GM19452 (cell line): ENCODE data around the gene EPS15.

Source experiments
- ATAC-seq: cut with Tn5 transposase; IDR thresholded peaks from one replicate; pipeline ENCODE4 v1.9.1; 2021; ENCODE audit not compliant: unreplicated experiment

EPS15 gene

DNA sequence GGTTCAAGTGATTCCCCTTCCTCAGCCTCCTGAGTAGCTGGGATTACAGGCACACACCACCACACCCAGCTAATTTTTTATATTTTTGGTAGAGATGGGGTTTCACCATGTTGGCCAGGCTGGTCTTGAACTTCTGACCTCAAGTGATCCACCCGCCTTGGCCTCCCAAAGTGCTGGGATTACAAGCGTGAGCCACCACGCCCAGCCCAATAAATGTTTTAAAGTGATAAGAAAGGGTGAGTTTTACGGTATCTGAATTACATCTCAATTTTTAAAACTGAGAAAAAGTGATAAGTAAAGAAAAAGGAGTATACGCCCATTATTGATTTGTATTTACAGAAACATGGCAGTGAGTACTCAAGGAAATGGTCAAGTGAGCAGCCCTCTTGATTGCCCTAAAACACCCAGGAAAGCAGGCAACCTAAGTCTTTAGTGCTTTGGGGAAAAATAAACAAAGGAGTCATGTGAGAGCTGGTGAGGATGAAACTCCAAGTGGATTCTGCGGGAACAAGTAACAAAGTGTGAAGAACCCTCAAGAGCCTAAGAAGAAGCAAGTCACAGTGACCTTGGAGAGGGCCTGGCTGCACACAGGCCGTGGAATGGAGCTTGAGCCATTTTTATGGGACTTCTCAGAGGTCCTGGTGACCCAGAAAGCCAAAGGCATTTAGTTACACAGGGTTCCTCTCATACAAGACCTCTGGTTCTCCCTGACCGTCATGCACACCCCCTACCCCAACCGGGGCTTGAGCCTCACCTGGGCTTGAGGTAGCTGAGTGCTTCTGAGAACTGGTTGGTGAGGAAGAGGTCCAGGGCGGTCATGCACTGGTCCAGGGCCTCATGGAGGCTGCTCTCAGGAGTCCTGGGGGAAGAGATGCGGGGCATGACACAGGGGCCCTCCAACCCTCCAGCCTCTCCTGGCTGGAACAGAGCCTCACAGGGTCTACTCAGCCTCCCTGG lies 197.8 kb downstream of the EPS15 start:
- ATAC-seq = no peak

DNA sequence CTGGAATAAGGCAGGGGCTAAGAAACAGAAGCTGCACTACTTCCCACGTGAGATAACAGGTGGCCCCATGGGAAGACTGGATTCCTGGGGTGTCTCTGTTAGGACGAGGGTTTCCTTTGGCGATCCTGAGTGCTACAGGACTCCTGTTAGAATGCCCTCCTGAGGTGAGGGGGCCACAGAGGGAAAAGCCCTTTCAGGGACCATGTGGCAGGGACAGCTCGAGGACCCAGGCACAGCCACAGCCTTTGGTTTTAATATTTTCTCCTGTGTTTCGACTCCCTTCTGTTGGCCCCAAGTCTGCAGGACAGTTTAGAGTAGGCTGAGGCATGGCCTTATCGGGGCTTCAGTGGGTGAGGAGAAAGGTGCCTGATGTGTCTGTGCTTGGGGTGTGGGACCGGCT lies 201.3 kb downstream of the EPS15 start:
- ATAC-seq = no peak

DNA sequence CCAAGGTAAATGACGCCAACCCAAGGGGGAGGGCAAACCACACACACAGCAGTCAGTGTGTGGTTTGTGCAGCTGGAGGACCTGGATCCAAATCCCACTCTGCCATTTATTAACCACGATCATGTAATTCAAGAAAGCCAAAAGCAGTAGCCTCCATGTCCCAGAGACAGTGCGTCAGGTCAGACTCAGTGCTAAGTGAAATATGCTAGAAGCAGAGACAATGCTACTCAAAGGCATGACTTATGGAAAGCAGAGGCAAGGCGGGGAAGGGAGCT lies 202.3 kb downstream of the EPS15 start:
- no peak for ATAC-seq

DNA sequence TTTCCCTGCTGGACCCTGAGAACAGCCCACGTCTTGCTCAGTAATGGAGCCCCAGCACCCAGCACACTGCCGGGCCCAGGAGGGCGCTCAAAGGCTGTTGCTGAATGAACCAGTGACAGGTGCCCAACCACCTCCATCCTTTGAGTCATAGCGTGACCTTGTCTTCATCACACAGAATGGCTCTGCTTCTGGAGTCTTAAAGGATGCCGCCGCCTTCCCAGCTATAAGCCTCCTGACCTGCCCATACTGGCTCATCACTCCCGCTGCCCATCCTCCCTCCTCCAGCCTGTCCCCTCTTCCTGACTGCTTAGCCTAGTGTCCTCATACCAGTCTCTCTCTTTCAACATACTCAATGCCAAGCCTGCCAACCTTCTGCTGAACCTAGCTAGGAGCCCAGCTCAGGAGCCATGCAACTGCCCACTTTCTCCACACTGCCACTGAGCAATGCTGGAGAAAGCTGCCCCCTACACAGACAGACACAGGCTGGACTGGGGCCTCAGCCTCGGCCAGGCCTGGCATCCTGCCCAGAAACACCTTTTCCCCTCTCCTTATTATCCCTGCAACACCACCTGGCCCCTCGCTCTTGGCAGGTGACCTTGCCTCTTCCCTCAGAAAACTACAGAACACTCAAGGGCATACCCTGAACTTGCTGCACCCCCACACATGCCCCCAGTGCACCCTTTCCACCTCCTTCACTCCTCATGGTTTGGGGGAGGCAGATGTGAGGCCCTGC lies 202.8 kb downstream of the EPS15 start:
- no peak for ATAC-seq

DNA sequence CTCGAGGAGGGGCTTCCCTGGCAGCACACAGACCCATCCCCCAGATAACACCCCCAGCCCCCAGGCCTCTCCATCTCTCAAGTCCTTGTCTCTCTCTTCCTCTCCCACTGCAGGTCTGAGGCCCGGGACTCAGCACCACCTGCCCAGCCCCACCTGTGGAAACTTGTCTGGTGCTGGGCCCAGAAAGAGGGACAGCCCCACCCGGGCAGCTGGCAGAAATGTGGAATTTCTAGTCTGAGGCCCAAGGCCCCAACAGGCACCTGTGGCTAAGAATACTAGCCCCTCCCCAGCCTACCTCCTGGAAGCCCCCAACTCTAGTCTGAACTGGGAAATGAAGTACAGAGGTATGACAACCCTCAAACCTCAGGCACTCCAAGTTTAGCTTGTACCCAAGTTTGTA lies 204.1 kb downstream of the EPS15 start:
- no peak for ATAC-seq

DNA sequence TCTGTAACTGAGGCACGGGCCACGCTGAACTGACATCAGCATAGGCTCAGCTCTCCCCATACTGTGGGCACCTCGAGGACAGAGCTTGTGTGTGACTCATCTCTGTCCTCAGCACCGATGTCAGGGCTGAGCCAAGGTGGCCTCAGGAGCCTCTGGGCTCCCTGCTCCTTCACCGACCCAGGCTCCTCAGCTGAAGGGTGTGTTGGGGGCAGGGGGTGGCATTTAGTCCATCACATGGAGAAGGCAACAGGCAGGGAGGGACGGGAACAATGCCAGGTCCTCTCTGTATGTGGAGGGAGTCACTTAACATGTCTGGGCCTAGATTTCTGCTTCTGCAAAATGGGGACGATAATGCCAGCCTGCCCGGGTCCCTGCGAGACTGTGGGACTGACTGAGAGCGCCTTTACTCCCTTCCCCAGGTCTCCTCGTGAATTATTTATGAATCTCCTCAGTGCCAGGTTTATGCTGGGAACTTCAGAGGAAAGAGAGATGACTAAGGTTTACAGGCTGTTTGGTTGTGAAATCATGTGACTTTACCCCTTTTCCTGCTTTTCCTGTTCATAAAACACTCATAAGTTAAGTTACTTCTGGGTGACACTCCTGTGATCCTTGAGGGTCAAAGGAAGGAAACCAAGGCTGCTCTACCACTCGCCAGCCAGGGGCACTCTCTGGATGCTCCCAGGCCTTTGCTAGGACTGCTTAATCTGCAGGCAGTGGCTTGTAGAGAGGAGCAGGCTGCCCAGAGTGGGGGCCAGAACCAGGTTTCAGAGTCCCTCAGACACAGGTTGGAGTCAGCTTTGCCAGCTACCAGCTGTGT lies 204.9 kb downstream of the EPS15 start:
- ATAC-seq = no peak

DNA sequence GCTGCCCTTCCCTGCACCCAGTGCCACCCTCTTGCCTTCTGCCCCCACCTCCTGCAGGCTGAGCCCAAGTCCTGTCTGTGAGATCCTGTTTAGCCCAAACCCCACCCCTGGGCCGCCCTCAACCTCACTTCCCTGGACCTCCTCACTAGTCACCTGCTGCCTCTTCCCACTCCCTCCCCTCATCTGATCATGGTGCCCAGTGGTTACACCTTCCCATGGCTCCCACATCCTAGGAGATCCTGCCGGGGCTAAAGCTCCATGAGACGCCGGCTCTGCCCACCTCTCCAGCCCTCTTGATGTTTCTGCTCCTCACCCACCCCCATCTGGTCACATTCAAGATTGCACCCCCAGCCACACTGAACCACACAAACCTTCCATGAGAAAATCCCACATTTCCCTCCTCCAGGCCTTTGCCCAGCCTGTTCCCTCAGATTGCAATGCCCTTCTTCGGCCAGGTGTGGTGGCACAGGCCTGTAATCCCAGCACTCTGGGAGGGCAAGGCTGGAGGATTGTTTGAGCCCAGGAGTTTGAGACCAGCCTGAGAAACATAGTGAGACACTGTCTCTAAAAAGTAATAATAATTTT lies 205.7 kb downstream of the EPS15 start:
- ATAC-seq = no peak

DNA sequence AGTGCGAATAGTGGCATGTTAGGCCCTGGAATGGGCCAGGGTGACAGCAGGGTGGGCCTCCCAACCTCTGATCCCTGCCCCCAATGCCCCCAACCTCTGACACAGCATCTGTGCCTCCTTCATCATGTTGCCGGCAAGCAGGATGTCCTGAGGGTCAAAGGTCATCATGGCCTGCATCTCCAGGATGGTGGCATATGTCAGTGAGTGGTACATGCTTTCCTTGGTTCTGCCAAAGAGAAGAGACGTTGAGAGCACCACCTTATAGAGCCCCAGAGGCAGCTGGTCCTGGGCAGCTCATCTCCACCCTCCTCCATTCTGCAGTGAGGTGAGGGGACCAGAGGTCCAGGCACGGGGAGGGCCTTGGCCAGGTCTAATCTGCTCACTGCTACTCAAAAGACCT lies 206.3 kb downstream of the EPS15 start:
- no peak for ATAC-seq

DNA sequence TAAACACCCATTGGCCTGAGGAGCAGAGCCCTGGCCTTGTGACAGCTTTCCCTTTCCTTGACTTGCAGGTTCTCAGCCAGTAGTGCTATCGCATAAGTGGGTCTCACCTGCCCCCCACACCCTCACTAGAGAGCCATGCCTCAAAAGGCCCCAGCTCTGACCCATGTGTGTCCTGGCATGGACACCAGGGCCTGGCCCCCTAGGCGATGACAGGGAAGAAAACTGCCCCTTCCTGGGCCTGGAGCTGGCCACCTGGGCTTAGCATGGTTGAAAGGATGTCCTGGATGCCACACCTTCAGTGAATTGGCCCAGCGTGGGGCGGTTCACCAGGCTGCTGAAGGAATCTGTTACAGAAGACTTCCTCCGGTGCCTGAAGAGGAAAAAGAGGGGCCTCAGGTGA lies 207.2 kb downstream of the EPS15 start:
- no peak for ATAC-seq

DNA sequence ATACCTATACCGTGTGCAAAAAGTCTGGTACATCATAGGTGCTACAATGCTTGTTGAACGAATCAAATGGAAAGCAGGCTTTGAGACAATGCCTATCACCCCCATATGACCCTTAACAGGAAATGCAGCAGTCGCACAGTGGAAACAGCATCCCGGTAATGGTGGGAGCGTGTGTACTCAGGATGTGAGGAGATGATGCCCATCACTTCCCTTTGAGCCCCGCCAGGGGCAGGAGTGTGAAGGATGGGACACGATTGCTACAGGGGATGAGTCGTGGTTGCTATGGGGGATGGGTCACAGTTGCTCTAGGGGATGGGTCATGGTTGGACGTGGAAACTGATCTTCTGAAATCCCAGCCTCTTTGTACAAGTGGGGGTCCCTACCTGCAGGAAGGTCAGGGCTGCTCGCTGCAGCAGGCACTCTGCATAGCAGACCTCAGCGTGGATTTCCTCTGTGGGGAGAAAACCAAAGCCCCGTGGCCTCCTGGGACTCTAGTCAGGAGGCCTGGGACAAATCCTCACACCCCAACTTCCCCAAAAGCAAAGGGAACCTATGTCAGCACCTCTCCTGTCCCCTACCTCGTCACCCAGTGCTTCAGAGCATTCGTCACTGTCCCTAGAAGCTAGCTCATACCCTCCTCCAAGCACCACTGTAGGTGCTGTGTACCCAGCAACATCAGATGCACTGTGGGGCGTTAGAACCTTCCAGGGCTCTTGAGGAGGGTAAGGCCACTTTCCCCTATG lies 208.0 kb downstream of the EPS15 start:
- no peak for ATAC-seq

DNA sequence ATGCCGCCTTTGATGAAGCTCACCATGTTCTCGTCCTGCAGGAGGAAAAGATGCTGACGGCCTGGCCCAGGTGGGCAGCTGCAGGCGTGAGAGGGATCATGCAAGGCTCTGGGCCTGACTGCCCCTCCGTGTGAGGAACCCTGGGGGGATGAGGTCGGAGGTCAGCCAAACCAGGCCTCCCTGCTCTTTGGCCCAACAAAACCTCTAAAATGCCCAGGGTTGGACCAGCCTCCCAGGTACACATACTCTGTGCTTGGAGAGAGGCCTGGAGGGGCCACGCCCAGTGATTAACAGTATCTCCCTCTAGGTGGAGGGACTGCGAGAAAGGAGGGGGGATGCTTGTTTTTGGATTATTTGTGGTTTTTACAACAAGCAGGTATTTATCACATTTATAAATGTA lies 209.8 kb downstream of the EPS15 start:
- no peak for ATAC-seq

DNA sequence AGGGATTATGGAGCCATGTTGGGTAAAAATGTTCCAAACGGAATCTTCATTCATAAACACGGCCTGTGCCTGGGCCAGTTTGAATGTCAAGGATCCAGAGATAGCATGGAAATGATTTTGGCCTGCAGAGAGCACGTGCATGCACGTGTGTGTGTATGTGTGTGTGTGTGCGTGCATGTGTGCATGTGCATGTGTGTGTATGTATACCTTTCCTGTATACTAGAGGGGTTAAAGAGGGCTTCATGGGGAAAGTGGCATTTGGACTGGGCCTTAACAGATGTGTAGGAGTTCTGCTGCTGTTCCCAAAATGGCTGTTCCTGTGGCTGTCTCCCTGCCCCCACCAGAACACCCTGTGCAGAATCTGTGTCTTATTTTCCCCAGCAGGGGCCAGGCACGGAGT lies 210.4 kb downstream of the EPS15 start:
- no peak for ATAC-seq

DNA sequence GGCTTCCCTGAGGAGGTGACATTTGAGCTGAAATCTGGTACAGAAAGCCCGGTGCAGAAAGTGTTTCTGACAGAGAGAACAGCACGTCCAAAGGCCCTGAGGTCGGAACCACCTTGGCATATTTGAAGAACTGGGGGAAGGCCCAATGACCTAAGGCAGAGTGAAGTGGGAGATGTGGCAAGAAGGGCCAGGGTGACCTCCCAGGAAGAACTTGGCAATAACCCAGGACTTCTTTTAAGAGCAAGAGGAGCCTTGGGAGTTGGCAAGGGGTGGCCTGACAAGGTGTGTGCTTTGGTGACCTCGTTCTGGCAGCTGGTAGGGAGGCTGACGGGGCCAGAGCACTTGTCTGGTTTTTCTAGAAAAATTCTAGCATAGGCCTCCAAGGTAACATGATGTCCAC lies 212.1 kb downstream of the EPS15 start:
- ATAC-seq = no peak

DNA sequence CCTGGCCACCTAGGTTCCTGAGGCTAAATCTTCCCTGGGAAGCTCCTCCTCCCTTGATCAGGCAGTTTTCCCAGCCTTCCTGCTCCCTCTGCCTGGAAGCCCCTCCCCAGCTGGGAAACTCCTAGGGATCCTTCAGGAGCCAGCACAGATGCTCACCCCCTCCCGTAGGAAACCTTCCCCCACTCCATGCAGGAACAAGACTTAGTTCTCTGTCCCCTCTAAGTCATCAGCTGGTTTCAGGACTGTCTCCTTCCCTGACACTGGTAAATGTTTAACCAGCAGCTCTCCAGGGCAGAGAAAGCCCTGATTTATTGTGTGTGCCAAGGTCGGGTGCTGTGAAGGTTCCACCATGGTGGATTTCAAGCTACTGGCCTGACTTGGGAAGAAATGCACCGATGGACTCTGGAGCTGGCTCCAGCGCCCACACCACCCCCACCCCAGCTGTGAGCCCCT lies 213.7 kb downstream of the EPS15 start:
- ATAC-seq = no peak

DNA sequence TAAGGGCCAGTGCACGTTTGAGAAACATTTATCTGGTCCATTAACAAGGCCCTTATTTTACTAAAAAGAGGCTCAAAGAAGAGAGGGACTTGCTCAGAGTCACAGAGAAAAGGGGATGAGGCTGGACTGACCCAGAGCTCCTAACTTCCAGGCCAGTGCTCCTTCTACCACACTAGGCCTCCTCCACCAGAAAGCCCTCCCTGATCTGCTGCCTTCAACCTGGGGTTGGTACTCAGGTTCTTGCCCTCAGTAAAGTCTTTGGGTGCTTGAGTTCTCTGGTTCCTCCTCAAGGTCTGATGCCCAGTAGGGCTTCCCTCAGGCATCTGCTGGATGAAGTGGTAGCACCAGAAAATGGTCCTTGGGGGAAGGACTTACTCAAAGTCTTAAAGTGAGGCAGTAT lies 214.7 kb downstream of the EPS15 start:
- ATAC-seq = no peak
